H1 (cell line): ENCODE measurements around the gene ZNF69. TPM values are rescaled to one million over a fixed set of nuclear protein-coding genes. Genes with fewer than 3 reads are reported as not detected.
"Not testable (repeated sequence)": the region's sequence is repeated elsewhere in the genome, so short reads cannot be mapped to it uniquely, and the experiment has no call there.

Source experiments
- CTCF ChIA-PET: fragments of 300-600 bp; sonication (Branson Sonifier 250); formaldehyde crosslinking; loops from one replicate; lab custom pipeline; 2021; ENCODE audit not compliant: partially characterized antibody; lab: Charles Lee
- POLR2A ChIA-PET: fragments of 300-600 bp; sonication (Branson Sonifier 250); formaldehyde crosslinking; loops from one replicate; lab custom pipeline; 2021; ENCODE audit warnings: inconsistent platforms; ENCODE audit not compliant: partially characterized antibody; lab: Charles Lee
- DNase-seq, 2 experiments: peaks; one replicate each; pipeline versions ENCODE4 v3.0.0 to v3.0.0-alpha.2; 2010 to 2022; ENCODE audit warnings: low spot score in 2 of 2, low read depth in 1 of 2, mixed read lengths in 1 of 2
- FAIRE-seq: peaks from 2 replicates; lab custom pipeline; 2011; peaks lifted over from hg19 to GRCh38; lab: Jason Lieb, UNC
- H2AFZ ChIP-seq: 2 replicates; pipeline ENCODE4 v1.8.1; 2012; ENCODE audit warnings: low read length, inconsistent platforms
- H2AK5ac ChIP-seq: 2 replicates; pipeline ENCODE4 v1.6.1; 2013; ENCODE audit warnings: low read depth, low read length
- H2BK120ac ChIP-seq: replicated peaks from 2 replicates; pipeline ENCODE3; 2013; ENCODE audit warnings: low read depth, low read length, inconsistent platforms
- H2BK12ac ChIP-seq: 2 replicates; pipeline ENCODE4 v1.6.1; 2013; ENCODE audit warnings: low read depth, low read length
- H2BK15ac ChIP-seq: 2 replicates; pipeline ENCODE4 v1.6.1; 2013; ENCODE audit warnings: low read length
- H2BK20ac ChIP-seq: 2 replicates; pipeline ENCODE4 v1.6.1; 2013; ENCODE audit warnings: low read length
- H2BK5ac ChIP-seq: 2 replicates; pipeline ENCODE4 v1.6.1; 2013; ENCODE audit warnings: low read depth, low read length
- H3K14ac ChIP-seq: 2 replicates; pipeline ENCODE4 v1.6.1; 2013; ENCODE audit warnings: inconsistent platforms; ENCODE audit not compliant: insufficient read length
- H3K18ac ChIP-seq: 2 replicates; pipeline ENCODE4 v1.6.1; 2013; ENCODE audit warnings: low read length; ENCODE audit errors: extremely low read depth
- H3K23ac ChIP-seq: 2 replicates; pipeline ENCODE4 v1.6.1; 2013; ENCODE audit warnings: inconsistent platforms; ENCODE audit not compliant: insufficient read length
- H3K23me2 ChIP-seq: 2 replicates; pipeline ENCODE4 v1.6.1; 2013; ENCODE audit warnings: low read depth, low read length
- H3K27ac ChIP-seq: 2 replicates; pipeline ENCODE4 v1.6.1; 2011; ENCODE audit warnings: low read depth, low read length, inconsistent platforms
- H3K27me3 ChIP-seq, 4 experiments: replicated peaks in 1 of 4; 1 replicate in 1 of 4; 2 replicates in 3 of 4; pipeline versions ENCODE4 v1.6.1 to v1.8.1; 2011 to 2013; ENCODE audit warnings: low read length in 3 of 4, mild to moderate bottlenecking in 3 of 4, inconsistent platforms in 2 of 4, mixed read lengths in 2 of 4, moderate library complexity in 1 of 4; ENCODE audit not compliant: control insufficient read depth in 3 of 4, insufficient read depth in 3 of 4; ENCODE audit errors: extremely low read depth in 1 of 4
- H3K36me3 ChIP-seq, 4 experiments: 2 replicates each; pipeline versions ENCODE4 v1.6.1 to v1.8.1; 2011 to 2013; ENCODE audit warnings: mild to moderate bottlenecking in 4 of 4, low read length in 3 of 4, moderate library complexity in 2 of 4, control low read depth in 1 of 4, inconsistent platforms in 1 of 4; ENCODE audit not compliant: insufficient read depth in 4 of 4, control insufficient read depth in 2 of 4
- H3K4ac ChIP-seq: replicated peaks from 2 replicates; pipeline ENCODE3; 2013; ENCODE audit warnings: low read length, low read depth, mixed read lengths, inconsistent platforms; ENCODE audit not compliant: insufficient read length
- H3K4me1 ChIP-seq, 4 experiments: replicated peaks in 1 of 4; 1 replicate in 1 of 4; 2 replicates in 3 of 4; pipeline versions ENCODE4 v1.6.1 to v1.8.1; 2011 to 2013; ENCODE audit warnings: low read length in 3 of 4, inconsistent platforms in 2 of 4, mixed read lengths in 1 of 4; ENCODE audit not compliant: insufficient read depth in 4 of 4, control insufficient read depth in 3 of 4
- H3K4me2 ChIP-seq, 2 experiments: 2 replicates each; pipeline versions ENCODE4 v1.6.1 to v1.8.1; 2011 to 2013; ENCODE audit warnings: low read depth in 2 of 2, low read length in 2 of 2, control low read depth in 1 of 2, inconsistent platforms in 1 of 2, mild to moderate bottlenecking in 1 of 2; ENCODE audit not compliant: insufficient read depth in 1 of 2
- H3K4me3 ChIP-seq, 4 experiments: fragments of 200-600, 300-600 bp in 1 of 4; sonication (generic), shearing (Covaris generic), sonication (Bioruptor Twin) in 1 of 4; 2 replicates each; pipeline versions ENCODE4 v1.5.1 to v1.8.1; 2011 to 2016; ENCODE audit warnings: low read length in 4 of 4, low read depth in 3 of 4, control low read depth in 2 of 4, inconsistent platforms in 2 of 4, mild to moderate bottlenecking in 2 of 4, mixed read lengths in 1 of 4, moderate library complexity in 1 of 4; ENCODE audit not compliant: insufficient read depth in 2 of 4; ENCODE audit errors: extremely low read depth in 1 of 4
- H3K56ac ChIP-seq: replicated peaks from 2 replicates; pipeline ENCODE3; 2013; ENCODE audit warnings: low read depth, mild to moderate bottlenecking, mixed read lengths, low read length, inconsistent platforms; ENCODE audit not compliant: insufficient read length
- H3K79me1 ChIP-seq: 2 replicates; pipeline ENCODE4 v1.6.1; 2013; ENCODE audit warnings: low read depth, low read length, control low read depth
- H3K79me2 ChIP-seq, 2 experiments: 2 replicates each; pipeline versions ENCODE4 v1.6.1 to v1.8.1; 2012 to 2013; ENCODE audit warnings: low read length in 2 of 2, mild to moderate bottlenecking in 2 of 2, inconsistent platforms in 1 of 2; ENCODE audit not compliant: insufficient read depth in 2 of 2, control insufficient read depth in 1 of 2
- H3K9ac ChIP-seq, 4 experiments: replicated peaks in 1 of 4; 1 replicate in 1 of 4; 2 replicates in 3 of 4; pipeline versions ENCODE4 v1.6.1 to v1.8.1; 2011 to 2013; ENCODE audit warnings: low read depth in 3 of 4, low read length in 3 of 4, control low read depth in 2 of 4, mild to moderate bottlenecking in 2 of 4, moderate library complexity in 2 of 4, inconsistent platforms in 1 of 4; ENCODE audit errors: extremely low read depth in 1 of 4
- H3K9me3 ChIP-seq, 2 experiments: 2 replicates each; pipeline versions ENCODE4 v1.6.1 to v1.8.1; 2012 to 2013; ENCODE audit warnings: mild to moderate bottlenecking in 2 of 2, moderate library complexity in 2 of 2, control low read depth in 1 of 2, inconsistent platforms in 1 of 2, low read depth in 1 of 2, low read length in 1 of 2, mixed read lengths in 1 of 2; ENCODE audit not compliant: insufficient read depth in 2 of 2
- H4K20me1 ChIP-seq, 2 experiments: replicated peaks in 1 of 2; 2 replicates each; pipeline versions ENCODE3 to v1.8.1; 2011 to 2013; ENCODE audit warnings: inconsistent platforms in 2 of 2, low read length in 2 of 2, mild to moderate bottlenecking in 1 of 2; ENCODE audit not compliant: insufficient read depth in 2 of 2, control insufficient read depth in 1 of 2
- H4K5ac ChIP-seq: 2 replicates; pipeline ENCODE4 v1.6.1; 2013; ENCODE audit warnings: low read length, low read depth, mixed read lengths, inconsistent platforms; ENCODE audit not compliant: insufficient read length
- H4K8ac ChIP-seq: 2 replicates; pipeline ENCODE4 v1.8.0; 2013; ENCODE audit warnings: mild to moderate bottlenecking, moderate library complexity, low read length, inconsistent platforms; ENCODE audit not compliant: insufficient read depth; ENCODE audit errors: extremely low read depth
- H4K91ac ChIP-seq: replicated peaks from 2 replicates; pipeline ENCODE3; 2013; ENCODE audit warnings: low read length, mixed read lengths, inconsistent platforms; ENCODE audit not compliant: insufficient read length
- WGBS, 2 experiments: shearing (Covaris generic) in 1 of 2; methylation state at CpG; one replicate each; pipeline versions ENCODE4 v1.1.6 to v1.1.7; 2013 to 2015; ENCODE audit warnings: low lambda C conversion rate in 2 of 2, mixed read lengths in 2 of 2, inconsistent platforms in 1 of 2, low coverage in 1 of 2, missing lambda C conversion rate in 1 of 2; ENCODE audit not compliant: insufficient replicate concordance in 2 of 2, insufficient coverage in 1 of 2, insufficient read length in 1 of 2; ENCODE audit errors: extremely low coverage in 1 of 2, missing lambda C conversion rate in 1 of 2; 5-methylcytosine and 5-hydroxymethylcytosine counted together
- polyA plus RNA-seq, 7 experiments: library from polyadenylated mRNA; depleted of rRNA in 3 of 7; stranded (reverse) in 5 of 7; unstranded in 2 of 7; fragments of >200 nt in 5 of 7; fragments of 200-250 nt in 2 of 7; gene quantifications; 1 replicate in 5 of 7; 2 replicates in 1 of 7; 4 replicates in 1 of 7; pipeline versions ENCODE4 v1.2.1 to v1.2.3, GENCODE V29; 2011 to 2013; ENCODE audit warnings: missing spikeins in 2 of 7, mixed read lengths in 2 of 7
- total RNA-seq: library from RNA; stranded (reverse); fragmentation: NEBNext Ultra II Directional; extraction: Animal tissue kit (Norgen Biotek cat#: 25700); gene quantifications from 2 replicates; pipeline ENCODE4 v1.2.1, GENCODE V29; 2021

The ZNF69 gene
- total and polyA plus RNA-seq, 2 of the 8 experiments (the other 6 are each of a cell fraction or from before 2014, with no cell fraction given) = 5.6 to 22.8 TPM

DNA sequence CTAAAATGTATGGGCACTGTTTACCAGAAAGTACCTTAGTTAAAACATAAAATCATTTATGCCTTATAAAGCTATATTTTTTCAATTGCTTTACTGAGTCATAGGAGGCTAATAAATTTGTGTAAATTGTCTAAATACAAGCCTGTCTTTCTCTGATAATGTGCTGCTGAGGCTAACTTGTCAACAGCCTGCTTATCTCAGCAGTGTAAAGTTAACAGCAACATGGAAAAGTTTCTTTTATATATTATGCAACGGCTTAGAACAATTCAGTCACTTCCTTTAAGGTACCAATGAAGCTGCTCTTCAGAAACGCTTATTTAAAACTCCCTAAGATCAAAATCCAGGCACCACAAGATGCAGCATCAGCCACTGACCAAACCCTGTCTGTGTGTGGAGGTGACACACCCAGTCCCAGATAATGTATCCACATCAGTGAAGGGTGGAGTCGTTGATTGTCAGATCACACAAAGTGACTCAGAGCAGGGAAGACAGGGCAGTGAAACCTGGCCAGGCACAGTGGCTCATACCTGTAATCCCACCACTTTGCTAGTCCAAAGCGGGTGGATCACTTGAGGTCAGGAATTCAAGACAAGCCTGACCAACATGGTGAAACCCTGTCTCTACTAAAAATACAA is 27.0 kb downstream of the ZNF69 start:
- H2AK5ac ChIP-seq, FAIRE-seq, H3K79me2 ChIP-seq, H4K91ac ChIP-seq, H2BK12ac ChIP-seq, H3K23ac ChIP-seq, H3K9ac ChIP-seq, H2BK5ac ChIP-seq, H3K4ac ChIP-seq, H4K20me1 ChIP-seq, H2BK120ac ChIP-seq, H2AFZ ChIP-seq, H3K4me1 ChIP-seq, H3K4me2 ChIP-seq, H3K4me3 ChIP-seq, H3K23me2 ChIP-seq, H3K79me1 ChIP-seq, H3K56ac ChIP-seq, H2BK15ac ChIP-seq, H4K8ac ChIP-seq, H3K27me3 ChIP-seq, H4K5ac ChIP-seq, H3K18ac ChIP-seq, H3K14ac ChIP-seq, DNase-seq, H3K27ac ChIP-seq, H2BK20ac ChIP-seq: not testable (repeated sequence)
- 85% methylated on average over 4 of the region's 4 CpGs; no CpG with 5 or more reads in 1 of the 2 experiments for WGBS, 2 experiments
- ChIA-PET CTCF (interaction anchor here (0.6 to 0.7 kb wide), 2 partner anchors 9 to 290 kb away, joined by 3 to 4 read pairs; no protein-coding TSS in a partner anchor), POLR2A (interaction anchor here (0.6 kb wide), 1 partner anchor 565 kb away, joined by 3 read pairs; no protein-coding TSS in a partner anchor)
- Histone ChIP-seq H3K36me3 (peaks cover 0 to 21% (median 4%) of the 10 kb centered on the region in 4 experiments; a peak in 5 of 8 replicates), H3K9me3 (peaks cover 47 to 57% of the 10 kb centered on the region in 2 experiments)
